CD1c-positive myeloid dendritic cell (primary cell): Measurements from ENCODE around the gene SMIM34.
"Not testable (repeated sequence)": the region's sequence is repeated elsewhere in the genome, so short reads cannot be mapped to it uniquely, and the experiment has no call there.

Source experiments
- DNase-seq: peaks from one replicate; pipeline ENCODE4 v3.0.0-alpha.2; 2016; ENCODE audit errors: extremely low spot score

The SMIM34 gene, protein sequence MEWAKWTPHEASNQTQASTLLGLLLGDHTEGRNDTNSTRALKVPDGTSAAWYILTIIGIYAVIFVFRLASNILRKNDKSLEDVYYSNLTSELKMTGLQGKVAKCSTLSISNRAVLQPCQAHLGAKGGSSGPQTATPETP

GRCh38 chr21:34423805-34424204 is at the start of gene SMIM34:
Gene SMIM34, minus strand, starts transcription at chr21:34423951. Its CDS starts 112 bp downstream, at chr21:34423839.
- not testable (repeated sequence) for DNase-seq

DNA sequence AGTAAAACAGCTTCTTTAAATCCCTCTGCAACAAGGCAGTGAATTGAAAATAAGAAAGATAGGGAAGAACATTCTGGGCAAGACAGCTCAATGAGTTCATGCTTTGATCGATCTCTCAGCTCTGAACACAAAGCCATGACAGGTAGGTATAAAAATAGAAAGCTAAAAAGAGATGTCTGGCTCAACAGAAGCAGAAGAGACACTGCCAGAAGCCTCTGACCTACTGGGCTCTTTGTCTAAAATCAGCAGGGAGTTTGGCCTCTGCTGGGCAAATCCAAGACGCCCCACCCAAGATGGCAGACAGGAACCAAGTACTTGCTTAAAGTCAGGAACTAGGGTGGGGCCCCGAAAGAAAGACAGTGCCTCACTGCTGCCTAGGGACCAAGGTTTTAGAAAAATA is 43.6 kb upstream of the SMIM34 start:
- not testable (repeated sequence) for DNase-seq

DNA sequence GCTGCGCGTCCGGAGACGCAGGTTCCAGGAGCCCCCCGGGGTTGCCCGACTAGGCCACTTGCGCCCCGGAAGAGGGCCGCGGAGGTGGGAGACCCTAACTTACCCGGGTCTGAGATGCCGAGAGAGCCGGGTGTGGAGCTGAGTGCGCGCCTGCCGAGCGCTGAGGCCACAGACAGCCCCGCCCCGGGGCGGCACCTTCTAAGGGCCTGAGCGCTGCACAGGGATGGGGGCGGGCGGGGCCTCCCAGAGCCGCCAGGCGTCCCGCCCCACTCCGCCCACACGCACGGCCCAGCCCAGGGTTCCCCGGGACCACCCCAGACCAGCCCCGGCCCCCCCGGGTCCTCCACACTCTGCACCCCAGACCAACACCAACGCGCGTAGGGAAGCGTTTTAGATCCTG is 35.7 kb upstream of the SMIM34 start:
- not testable (repeated sequence) for DNase-seq

DNA sequence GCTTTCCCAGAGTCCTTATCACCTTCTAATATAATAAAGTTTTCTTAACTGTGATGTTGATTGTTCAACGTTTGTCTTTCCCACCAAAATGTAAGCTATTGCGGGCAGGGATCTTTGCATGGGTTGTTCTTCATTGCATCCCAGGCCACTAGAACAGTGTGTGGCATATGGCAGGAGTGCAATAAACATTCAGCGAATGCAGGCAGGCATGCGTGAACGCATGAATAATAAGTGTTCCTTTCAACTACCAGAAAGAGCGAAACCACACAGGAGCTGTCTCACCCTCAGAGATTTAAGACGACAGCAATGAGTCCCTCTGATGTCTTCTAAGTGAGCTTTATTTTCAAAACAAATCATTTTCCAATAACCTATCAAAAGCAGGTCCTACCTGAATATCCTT is 34.5 kb upstream of the SMIM34 start:
- DNase-seq: not testable (repeated sequence)

DNA sequence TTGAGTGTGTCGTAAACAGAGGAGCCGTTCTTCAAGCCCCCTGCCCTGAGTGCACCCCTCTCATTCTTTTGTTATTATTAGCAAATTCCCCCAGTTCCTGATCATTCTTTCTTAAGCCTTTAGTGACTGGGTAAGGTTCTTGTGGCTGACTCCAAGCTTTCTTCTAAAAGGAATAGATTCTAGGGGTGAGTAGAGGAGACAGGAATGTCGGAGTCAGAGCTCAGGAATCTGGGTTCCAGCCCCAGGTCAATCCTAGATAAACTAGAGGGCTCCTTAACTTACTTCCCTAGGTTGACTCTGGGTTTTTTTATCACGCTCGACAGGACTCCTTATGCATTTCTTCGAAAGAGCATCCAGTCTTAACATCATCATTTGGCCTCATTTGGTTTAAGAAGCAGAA is 32.4 kb upstream of the SMIM34 start:
- not testable (repeated sequence) for DNase-seq

DNA sequence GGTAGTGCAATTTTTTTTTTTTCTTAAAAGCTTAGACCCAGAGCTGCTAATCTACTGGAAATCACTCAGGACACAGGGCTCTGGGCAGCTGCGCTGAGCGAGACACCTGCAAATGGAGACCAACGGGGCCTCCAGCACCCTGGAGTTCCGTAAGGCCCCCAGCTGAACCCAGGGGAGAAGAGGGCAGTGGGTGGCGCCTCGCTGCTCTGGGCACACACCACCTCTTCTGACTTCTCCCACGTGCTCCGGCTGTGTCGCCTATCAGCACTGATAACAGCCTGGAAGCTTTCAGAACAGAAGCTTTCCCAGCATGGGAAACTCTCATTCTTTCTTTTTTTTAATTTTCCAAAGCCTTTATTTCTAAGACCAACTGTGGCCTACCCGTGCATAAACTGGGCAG is 31.9 kb upstream of the SMIM34 start:
- not testable (repeated sequence) for DNase-seq

DNA sequence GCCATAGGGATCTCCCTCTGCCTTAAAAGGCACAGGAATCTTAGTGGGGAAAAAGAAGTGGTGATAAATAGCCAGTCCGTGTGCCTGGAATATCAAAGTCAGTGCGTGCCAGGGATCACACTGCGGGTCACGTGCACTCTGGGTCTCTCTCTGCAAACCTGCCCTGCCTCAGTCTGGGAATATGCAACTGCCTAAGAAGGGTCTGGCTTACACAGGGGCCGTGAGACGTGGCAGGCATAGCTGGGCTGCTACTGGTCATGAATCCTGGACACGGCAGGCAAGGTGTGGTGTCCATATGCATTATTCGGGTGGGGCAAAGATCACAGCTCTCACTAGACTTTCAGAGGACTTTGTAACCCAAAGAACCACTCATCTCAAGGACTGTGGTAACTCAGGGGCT is 23.3 kb upstream of the SMIM34 start:
- DNase-seq: not testable (repeated sequence)

DNA sequence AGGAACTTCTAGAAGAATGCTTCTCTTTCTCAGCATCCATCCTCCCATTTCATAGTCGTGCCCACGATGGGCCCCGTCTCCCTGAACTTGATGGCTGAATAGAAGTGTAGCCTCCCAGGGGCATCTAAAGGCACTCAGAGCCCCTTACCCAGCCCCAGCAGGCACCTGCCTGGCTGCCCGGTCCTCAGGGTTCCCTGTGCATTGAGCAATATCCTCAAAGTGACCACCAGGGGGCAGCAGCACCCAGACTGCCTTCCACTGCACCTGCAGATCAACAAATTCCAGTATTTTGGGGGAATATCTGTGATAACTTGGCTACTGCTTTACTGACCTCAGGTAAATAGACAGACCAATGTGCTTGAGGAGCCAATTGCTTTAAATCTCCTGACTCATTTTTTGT is 19.7 kb upstream of the SMIM34 start:
- not testable (repeated sequence) for DNase-seq

DNA sequence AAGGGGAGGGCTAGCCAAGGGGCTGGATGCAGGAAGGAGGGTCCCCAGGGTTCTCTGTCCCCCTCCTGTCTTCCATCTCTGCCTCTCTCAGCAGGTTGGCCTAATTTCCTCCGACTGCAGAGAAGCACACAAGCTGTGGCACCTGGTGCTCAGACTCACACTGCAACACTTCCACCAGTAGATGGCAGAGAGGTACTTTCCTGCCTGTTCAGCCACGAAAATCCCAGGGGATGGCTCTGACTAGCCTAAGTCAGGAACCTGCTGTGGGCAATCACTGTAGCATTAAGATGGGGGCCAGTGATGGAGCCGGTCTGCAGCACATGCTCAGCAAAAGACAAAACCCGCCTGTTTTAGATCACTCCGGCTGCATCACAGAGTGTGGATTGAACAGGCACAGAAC is 6.0 kb upstream of the SMIM34 start:
- DNase-seq: not testable (repeated sequence)

- not testable (repeated sequence) for DNase-seq
These were observed 4.7 kb upstream of the SMIM34 start for GRCh38 chr21:34428441-34428840.

- not testable (repeated sequence) for DNase-seq
These were observed 3.6 kb upstream of the SMIM34 start for GRCh38 chr21:34427339-34427738.

DNA sequence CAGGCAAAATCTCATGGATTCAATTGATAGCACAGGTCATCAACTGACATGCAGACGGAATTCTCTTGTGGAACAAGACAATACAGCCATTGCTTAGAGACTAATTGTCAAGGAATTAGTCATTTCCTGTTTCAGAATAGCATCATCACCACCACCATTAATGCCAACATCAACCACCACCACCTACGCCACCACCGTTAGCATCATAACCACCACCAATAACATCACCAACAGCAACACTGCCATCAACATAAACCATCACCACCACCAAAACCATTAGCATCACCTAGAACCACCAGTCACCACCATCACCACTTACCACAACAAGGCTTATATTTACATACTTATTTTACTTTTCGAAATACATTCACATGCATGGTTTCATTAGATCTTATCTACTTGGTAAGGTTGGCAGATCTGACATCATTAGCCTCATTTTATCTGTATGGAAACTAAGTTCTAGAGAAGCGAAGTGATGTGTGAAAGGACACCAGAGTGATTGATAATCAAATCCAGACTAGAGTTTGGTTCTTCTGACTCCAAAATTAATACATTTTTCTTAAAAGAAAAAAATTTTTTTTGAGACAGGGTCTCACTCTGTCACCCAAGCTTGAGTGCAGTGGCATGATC is 6.2 kb downstream of the SMIM34 start:
- not testable (repeated sequence) for DNase-seq

DNA sequence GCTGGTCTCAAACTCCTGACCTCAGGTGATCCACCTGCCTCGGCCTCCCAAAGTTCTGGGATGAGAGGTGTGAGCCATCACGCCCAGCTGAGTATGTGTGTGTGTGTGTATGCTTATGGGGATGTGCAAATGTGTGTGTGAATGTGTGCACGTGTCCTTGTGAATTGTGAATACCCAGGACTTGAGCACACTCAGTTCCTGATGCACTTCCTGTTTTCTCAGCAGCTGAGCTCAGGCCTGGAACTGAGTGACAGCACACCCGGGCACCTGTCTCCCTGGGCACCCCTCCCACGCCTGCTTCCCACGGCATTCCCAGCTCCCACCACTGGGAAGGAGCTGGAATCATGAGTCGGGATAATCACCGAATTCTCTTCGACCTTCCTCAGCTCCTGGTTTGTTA is 16.5 kb downstream of the SMIM34 start:
- not testable (repeated sequence) for DNase-seq

- not testable (repeated sequence) for DNase-seq
These were observed 17.1 kb downstream of the SMIM34 start for GRCh38 chr21:34406676-34407075.

GRCh38 chr21:34406102-34406501 is 17.6 kb downstream of the SMIM34 start:
- not testable (repeated sequence) for DNase-seq

DNA sequence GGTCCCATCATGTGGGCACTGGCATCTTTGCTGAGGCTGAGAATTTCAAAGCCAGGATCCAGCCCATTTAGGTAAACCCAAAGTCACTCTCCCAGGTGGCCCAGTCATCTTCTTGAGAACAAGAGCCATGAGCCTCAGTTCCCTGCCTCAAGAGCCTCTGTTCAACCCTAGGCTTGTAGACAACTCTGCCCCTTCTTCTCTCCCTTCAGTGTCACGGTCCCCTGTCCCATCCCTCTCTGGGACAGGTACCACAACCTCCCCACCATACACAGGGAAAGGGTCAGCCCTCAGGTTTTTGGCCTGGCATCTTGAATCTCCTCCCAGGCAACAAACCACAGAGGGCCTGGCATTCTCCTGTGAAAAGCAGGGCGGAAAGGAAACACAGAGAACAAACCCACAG is 18.1 kb downstream of the SMIM34 start:
- DNase-seq: not testable (repeated sequence)

GRCh38 chr21:34404742-34405141 is 19.0 kb downstream of the SMIM34 start:
- not testable (repeated sequence) for DNase-seq

DNA sequence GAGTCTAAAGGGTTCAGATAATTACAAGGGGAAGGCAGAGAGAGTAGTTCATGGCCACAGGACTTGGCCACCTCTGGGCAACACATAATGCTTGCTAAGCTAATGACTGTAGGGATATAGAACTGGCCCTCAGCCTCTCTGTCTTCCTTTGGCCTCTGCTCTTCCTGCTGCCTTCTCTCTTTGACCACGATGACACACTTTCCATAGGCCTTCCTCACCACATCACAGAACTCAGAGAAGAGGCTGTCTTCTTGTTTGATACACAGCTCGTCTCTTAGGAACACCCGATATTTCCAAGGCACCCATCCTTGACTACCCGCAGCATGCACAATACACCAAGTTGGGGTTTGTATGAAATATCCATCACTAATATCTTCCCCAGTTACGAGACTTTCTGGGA is 23.2 kb downstream of the SMIM34 start:
- not testable (repeated sequence) for DNase-seq

DNA sequence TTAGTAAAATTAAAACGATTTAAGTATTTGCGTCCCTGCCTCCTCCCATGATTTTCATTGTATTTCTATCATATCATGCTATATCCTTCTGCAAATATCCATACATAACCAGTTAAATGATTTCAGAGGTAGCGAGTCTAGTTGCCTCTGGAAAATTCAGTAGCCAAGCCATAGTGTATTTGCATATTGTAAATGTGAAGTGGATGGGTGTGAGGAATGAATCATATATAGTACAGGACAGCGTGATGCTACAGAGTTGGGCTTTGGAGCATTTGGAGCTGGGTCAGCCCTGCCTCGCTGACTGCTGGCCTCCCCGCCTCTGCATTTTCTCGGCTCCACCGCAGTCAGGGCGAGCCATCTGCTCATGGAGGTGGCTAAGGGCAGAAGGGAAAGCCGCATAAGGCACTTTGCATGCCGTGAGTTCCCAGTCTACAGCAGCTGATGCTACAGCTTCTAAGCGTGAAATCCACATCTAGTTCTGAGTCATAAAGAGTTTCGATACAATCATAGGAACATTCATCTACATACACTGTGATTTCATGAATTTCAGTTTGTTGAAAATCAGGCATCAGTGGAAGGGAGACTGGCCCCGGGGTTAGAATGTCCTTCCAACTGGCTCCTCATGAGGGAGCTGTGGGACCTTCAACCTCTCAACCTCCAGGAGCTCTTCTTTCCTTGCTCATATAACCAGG is 39.9 kb downstream of the SMIM34 start:
- not testable (repeated sequence) for DNase-seq

DNA sequence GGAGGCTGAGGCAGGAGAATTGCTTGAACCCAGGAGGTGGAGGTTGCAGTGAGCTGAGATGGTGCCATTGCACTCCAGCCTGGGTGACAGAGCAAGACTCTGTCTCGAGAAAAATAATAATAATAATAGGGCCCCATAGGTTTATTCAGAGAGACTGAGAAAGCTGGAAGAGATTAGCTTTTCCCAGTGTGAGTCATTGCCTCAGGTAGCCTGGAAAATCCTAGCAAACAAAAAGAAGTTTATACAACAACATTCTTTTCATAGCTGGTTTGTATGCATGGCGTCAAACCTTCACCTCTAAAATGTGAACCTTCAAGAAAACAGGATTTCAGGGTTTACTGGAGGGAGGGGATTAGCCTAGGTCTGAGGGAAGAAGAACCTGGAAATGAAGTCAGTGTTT is 40.6 kb downstream of the SMIM34 start:
- not testable (repeated sequence) for DNase-seq

DNA sequence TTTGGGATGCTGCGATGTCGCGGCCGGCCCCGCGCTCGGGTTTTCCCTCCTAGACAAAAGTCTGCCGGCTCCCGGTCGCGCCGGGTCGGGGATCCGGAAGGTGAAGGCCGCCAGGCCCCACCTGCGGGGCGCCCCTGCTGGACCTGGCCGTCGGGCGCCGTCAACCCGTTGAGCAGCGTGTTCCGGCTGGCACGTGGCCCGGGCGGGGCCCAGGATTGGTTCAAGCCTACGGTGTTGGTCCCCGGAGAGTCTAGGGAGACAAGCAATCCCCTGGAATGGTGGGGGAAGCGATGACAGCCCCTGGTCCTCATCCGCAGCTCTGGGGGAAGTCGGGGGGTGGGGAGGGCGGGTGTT is 48.2 kb downstream of the SMIM34 start:
- not testable (repeated sequence) for DNase-seq

GRCh38 chr21:34374940-34375618 is 48.7 kb downstream of the SMIM34 start, which contains the start of gene SMIM11:
Gene SMIM11, plus strand, starts transcription at chr21:34375507. Its CDS starts 3,998 bp downstream, at chr21:34379505.
- not testable (repeated sequence) for DNase-seq
